ENCODE data around the gene SYT15B. TPM values are rescaled to one million over a fixed set of nuclear protein-coding genes. Genes with fewer than 3 reads are reported as not detected.
"Not testable (repeated sequence)": the region's sequence is repeated elsewhere in the genome, so short reads cannot be mapped to it uniquely, and the experiment has no call there.

The SYT15B gene
- total RNA-seq, 4 donors from 2014 or later, result 0.41 to 0.80 (median 0.64) TPM; not detected in 1

DNA sequence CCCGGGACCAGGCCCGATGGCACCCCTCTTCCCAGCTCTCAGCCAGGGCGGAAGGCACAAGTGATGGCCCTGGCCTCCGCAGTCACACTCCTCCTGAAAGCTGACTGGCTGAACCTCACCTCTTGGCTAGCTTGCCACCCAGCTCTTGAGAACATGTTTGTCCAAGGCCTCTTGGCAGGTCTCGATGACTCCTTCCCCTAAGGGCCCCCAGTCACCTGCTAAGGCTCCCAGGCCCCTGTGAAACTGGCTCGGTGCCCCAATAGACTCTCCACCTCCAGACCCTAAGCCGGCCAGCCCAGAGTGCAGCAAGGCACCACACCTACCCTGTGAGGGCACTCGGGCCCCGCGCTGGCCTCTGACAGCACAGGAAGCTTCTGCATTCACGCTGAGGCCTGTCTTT lies 4.5 kb downstream of the SYT15B start:
- H3K9me3 ChIP-seq; H3K4me1 ChIP-seq; DNase-seq; in situ Hi-C loops (cut with MboI; ENCODE audit: low pct_ligation_motif_present in 1 of 4, low pct_unique_long_range_greater_than_20kb in 1 of 4, low sequenced_read_pairs in 3 of 4); intact Hi-C loops (cut with DNase I; ENCODE audit: low total_unique reads); H3K27me3 ChIP-seq; H3K4me3 ChIP-seq; H3K27ac ChIP-seq; H3K36me3 ChIP-seq: not testable (repeated sequence)
- no CpG with 5 or more reads among the region's 11 CpGs for WGBS, 2 donors (ENCODE audit: low coverage in 1 of 2)

DNA sequence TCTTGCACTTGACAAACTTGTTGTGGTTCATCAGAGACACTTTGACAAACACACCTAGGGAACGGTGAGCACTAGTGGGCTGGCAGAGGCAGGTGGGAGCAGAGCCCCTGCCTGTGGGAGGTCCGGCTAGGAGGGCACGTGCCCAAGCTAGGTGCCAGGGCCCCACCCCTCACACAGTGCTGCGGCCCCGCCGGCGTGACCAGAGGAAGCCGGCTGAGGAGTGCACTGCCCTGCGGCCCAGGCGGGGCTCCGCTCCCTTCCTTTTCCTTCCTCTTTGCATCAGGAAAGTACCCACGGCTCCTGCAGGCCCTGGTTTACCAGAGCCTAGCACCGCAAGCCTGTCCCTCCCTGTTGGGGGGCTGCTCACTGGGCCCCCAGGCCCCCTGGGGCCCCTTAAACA lies 7.2 kb downstream of the SYT15B start:
- WGBS, 2 donors (ENCODE audit: low coverage in 1 of 2), result no CpG with 5 or more reads among the region's 13 CpGs
- H3K27ac ChIP-seq; intact Hi-C loops (cut with DNase I; ENCODE audit: low total_unique reads); H3K4me1 ChIP-seq; H3K27me3 ChIP-seq; H3K4me3 ChIP-seq; in situ Hi-C loops (cut with MboI; ENCODE audit: low pct_ligation_motif_present in 1 of 4, low pct_unique_long_range_greater_than_20kb in 1 of 4, low sequenced_read_pairs in 3 of 4); H3K36me3 ChIP-seq; DNase-seq; H3K9me3 ChIP-seq: not testable (repeated sequence)

DNA sequence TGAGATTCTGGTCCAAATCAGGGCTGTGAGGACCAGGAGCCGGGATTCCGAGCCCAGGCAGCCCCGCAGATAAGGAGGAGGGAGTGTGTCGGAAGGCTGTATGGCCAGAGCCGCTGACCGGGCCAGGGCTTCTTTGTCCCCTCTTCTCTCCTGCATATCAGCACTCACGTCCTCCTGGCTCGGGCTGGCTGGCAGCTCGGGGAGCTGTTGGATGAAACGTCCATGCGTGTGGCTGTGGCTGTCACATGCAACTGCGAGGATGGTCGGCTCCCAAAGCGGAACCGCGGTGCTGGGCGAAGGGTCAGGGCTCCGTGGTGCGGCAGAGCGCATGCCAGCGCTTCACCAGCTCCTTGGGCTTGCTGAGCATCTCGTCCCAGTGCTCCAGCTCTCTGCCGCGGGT lies 9.5 kb downstream of the SYT15B start:
- in situ Hi-C loops (cut with MboI; ENCODE audit: low pct_ligation_motif_present in 1 of 4, low pct_unique_long_range_greater_than_20kb in 1 of 4, low sequenced_read_pairs in 3 of 4), result not testable (repeated sequence)

DNA sequence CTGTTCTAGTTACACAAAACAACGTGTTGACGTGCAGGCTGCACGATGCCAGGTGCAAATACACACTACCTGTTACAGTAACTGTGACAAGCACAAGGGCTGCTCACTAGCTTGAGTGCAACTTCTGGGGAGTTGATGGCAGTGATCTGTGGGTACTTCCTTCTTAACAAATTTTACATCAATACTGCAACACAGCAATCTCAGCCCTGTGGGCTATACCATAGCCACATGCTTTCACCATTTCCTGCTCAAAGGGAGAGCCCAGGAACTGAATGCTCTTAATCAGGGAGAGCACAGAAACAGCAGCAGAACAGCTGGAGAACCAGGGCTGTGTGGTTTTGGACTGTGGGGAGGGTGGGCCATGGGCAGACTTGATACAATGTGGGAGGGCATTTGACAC lies 10.2 kb downstream of the SYT15B start:
- in situ Hi-C loops (cut with MboI; ENCODE audit: low pct_ligation_motif_present in 1 of 4, low pct_unique_long_range_greater_than_20kb in 1 of 4, low sequenced_read_pairs in 3 of 4); DNase-seq; H3K36me3 ChIP-seq; intact Hi-C loops (cut with DNase I; ENCODE audit: low total_unique reads); H3K9me3 ChIP-seq; H3K4me1 ChIP-seq; H3K27ac ChIP-seq; H3K4me3 ChIP-seq; H3K27me3 ChIP-seq: not testable (repeated sequence)
- no CpG with 5 or more reads among the region's 3 CpGs for WGBS, 2 donors (ENCODE audit: low coverage in 1 of 2)

More for the DNA sequence above, 9.5 kb downstream of the SYT15B start:
- H3K4me3 ChIP-seq; H3K4me1 ChIP-seq; intact Hi-C loops (cut with DNase I; ENCODE audit: low total_unique reads); DNase-seq; H3K36me3 ChIP-seq; H3K27me3 ChIP-seq; H3K9me3 ChIP-seq; H3K27ac ChIP-seq: not testable (repeated sequence)
- WGBS, 2 donors (ENCODE audit: low coverage in 1 of 2), result no CpG with 5 or more reads among the region's 24 CpGs

DNA sequence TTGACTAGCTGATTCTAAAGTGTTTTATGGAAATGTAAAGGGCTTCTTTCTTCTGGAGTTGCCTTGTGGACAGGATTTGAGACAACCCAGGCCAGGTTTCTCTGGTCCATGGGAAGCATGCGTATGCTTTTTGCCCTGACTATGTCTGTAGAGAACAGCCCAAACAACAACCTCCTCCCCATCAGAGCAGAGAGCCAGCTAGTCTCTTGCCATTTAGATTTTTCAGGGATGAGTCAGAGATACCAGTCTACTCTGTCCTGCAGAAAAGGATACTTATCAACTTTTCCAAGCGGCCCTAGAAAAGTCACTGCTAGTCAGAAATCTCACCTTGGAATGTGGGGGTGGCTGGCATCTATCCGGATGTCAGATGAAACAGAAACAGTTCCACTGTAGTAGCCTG lies 11.6 kb downstream of the SYT15B start:
- in situ Hi-C loops (cut with MboI; ENCODE audit: low pct_ligation_motif_present in 1 of 4, low pct_unique_long_range_greater_than_20kb in 1 of 4, low sequenced_read_pairs in 3 of 4); H3K4me1 ChIP-seq; H3K9me3 ChIP-seq; intact Hi-C loops (cut with DNase I; ENCODE audit: low total_unique reads); H3K27me3 ChIP-seq; H3K27ac ChIP-seq; H3K4me3 ChIP-seq; DNase-seq; H3K36me3 ChIP-seq: not testable (repeated sequence)
- WGBS, 2 donors (ENCODE audit: low coverage in 1 of 2), result no CpG with 5 or more reads among the region's 3 CpGs

DNA sequence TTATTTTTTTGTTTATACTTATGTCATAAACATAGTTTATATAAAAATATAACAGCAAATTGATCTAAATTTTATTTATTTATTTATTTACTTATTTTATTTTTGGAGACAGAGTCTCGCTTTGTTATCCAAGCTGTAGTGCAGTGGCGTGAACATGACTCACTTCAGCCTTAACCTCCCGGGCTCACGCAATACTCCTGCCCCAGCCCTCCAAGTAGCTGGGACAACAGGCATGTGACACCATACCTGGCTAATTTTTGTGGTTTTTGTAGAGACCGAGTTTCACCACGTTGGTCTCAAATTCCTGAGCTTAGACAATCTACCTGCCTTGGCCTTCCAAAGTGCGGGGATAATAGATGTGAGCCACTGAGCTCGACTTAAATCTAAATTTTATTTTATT lies 13.0 kb downstream of the SYT15B start:
- DNase-seq; H3K9me3 ChIP-seq; H3K27ac ChIP-seq; H3K4me1 ChIP-seq; H3K36me3 ChIP-seq; intact Hi-C loops (cut with DNase I; ENCODE audit: low total_unique reads); H3K4me3 ChIP-seq; in situ Hi-C loops (cut with MboI; ENCODE audit: low pct_ligation_motif_present in 1 of 4, low pct_unique_long_range_greater_than_20kb in 1 of 4, low sequenced_read_pairs in 3 of 4); H3K27me3 ChIP-seq: not testable (repeated sequence)
- no CpG with 5 or more reads among the region's 8 CpGs for WGBS, 2 donors (ENCODE audit: low coverage in 1 of 2)

DNA sequence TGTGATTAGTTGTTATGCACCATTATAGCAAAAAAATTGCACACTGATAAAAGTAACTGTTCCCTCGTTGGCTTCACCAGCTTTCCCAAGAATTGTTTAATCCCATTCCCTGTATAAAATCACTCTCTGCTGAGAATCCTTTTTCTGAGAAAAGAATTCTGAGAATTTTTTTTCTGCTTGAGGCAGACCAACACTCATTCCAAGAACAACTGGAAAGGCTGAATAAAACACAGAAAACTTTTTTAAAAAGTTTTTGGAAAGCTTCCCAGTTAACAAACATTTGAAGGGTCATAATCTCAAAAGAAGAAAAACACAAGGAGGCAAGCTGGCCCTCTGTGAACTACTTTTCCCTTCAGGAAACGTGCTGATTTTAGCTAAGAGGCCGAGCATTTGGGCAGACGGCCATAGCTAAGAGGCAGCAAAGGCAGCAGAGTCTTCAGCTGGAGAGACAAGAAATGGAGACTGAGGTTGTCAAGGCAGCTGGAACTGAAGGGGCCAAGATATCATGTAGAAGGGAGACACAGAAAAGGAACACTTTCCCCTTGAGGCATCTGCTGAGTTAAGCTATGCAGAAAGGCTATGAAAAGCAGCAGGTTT lies 16.5 kb downstream of the SYT15B start:
- H3K27ac ChIP-seq; H3K36me3 ChIP-seq; H3K9me3 ChIP-seq; H3K27me3 ChIP-seq; H3K4me3 ChIP-seq; in situ Hi-C loops (cut with MboI; ENCODE audit: low pct_ligation_motif_present in 1 of 4, low pct_unique_long_range_greater_than_20kb in 1 of 4, low sequenced_read_pairs in 3 of 4); DNase-seq; intact Hi-C loops (cut with DNase I; ENCODE audit: low total_unique reads); H3K4me1 ChIP-seq: not testable (repeated sequence)
- WGBS, 2 donors (ENCODE audit: low coverage in 1 of 2), result 50% methylated on average over 3 of the region's 4 CpGs; no CpG with 5 or more reads in 1 of the 2 donors

DNA sequence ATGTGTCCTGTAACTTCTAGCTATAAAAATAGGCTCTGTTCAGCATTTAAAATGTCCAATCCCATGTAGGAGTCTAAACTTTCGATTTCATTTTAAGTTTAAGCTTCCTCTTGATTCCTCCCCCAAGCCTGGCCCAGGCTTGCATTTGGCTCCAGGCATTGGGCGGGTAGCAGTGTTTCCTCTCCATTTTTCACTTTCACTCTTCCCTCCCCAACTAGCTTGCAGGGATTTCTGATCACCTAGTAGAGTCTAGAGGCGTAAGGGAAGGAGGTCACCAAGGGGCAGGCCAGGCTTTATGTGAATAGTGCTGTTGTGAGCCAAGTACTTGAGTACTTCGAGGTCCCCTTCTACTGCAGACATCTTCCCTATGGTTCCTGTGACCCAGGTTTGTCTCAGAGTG lies 18.5 kb downstream of the SYT15B start:
- H3K27ac ChIP-seq; H3K9me3 ChIP-seq; intact Hi-C loops (cut with DNase I; ENCODE audit: low total_unique reads); H3K27me3 ChIP-seq; H3K4me1 ChIP-seq; in situ Hi-C loops (cut with MboI; ENCODE audit: low pct_ligation_motif_present in 1 of 4, low pct_unique_long_range_greater_than_20kb in 1 of 4, low sequenced_read_pairs in 3 of 4); H3K4me3 ChIP-seq; DNase-seq; H3K36me3 ChIP-seq: not testable (repeated sequence)
- 0% methylated on average over 1 of the region's 4 CpGs; no CpG with 5 or more reads in 1 of the 2 donors for whole genome bisulfite sequencing, 2 donors (ENCODE audit: low coverage in 1 of 2)

DNA sequence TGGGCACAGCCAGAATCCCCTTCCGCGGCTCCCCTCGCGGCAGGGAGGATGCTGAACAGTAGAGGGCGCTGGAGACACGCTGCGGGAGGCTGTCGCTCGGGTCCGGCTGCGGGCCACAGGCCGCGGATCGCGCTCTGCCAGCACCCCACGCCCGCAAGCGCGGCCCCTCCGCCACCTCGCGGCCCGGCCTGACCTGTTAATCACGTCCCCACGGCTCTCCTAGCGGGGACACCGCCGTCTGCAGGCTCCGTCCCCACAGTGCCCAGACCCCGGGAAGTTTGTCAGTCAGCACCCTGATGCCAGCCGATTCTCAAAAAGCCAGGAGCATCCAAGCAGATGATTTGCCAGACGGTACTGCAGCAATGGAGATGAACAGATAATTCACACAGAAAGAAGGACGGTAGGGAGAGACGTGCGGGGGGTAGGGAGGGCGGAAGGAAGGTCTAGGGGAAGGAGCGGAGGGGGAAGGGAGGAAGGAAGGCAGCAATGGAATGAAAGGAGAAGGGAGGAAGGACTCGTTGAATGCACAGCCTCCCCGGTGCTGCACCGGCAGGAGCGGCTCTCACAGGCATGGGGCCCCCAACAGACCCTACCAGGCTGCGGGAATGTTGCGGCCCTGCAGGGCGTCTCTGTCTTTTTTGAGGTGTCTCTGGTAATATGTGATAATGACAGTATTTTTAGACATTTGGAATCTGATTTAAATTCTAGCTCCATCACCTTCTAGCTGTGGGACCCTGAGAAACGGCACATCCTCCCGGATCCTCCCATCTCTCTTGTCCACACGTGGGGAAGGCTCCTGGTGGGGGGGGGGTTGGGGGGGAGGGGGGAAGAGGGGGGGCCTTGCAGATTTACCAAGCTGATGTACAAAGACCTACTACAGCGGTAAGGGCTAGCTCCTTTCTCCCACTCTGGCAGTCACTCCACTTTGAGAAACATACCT lies 19.5 kb downstream of the SYT15B start:
- peak overlapping the region in 1 of 4 donors; percentile 27 for H3K4me3 ChIP-seq
- H3K4me1 ChIP-seq; intact Hi-C loops (cut with DNase I; ENCODE audit: low total_unique reads); H3K36me3 ChIP-seq; H3K27me3 ChIP-seq; H3K9me3 ChIP-seq; DNase-seq; in situ Hi-C loops (cut with MboI; ENCODE audit: low pct_ligation_motif_present in 1 of 4, low pct_unique_long_range_greater_than_20kb in 1 of 4, low sequenced_read_pairs in 3 of 4): not testable (repeated sequence)
- WGBS, 2 donors (ENCODE audit: low coverage in 1 of 2), result 12% methylated on average over 12 of the region's 48 CpGs; no CpG with 5 or more reads in 1 of the 2 donors
- peak overlapping the region in 1 of 4 donors; percentile 37 for H3K27ac ChIP-seq

DNA sequence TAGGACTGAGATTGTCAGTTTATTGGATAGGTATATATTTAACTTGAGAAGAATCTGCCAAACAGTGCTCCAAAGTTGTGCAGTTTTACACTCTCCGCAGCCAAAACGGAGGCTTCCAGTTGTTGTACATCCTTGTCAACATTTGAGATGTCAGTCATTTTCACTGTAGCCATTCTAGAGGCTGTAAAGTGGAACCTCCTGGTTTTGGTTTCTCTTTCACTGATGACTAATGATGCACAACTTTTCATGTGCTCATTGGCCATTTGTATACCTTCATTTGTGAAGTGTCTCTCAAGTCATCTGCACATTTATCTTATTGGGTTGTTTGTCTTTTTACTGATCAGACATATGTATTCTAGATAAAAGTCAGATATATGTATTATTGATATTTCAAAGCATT lies 22.5 kb downstream of the SYT15B start:
- intact Hi-C loops (cut with DNase I; ENCODE audit: low total_unique reads); H3K4me3 ChIP-seq; H3K36me3 ChIP-seq; DNase-seq; H3K9me3 ChIP-seq; H3K4me1 ChIP-seq; H3K27me3 ChIP-seq; in situ Hi-C loops (cut with MboI; ENCODE audit: low pct_ligation_motif_present in 1 of 4, low pct_unique_long_range_greater_than_20kb in 1 of 4, low sequenced_read_pairs in 3 of 4); H3K27ac ChIP-seq: not testable (repeated sequence)
- WGBS, 2 donors (ENCODE audit: low coverage in 1 of 2), result 23% methylated on average over 2 of the region's 2 CpGs; no CpG with 5 or more reads in 1 of the 2 donors

All from transverse colon (tissue), 4 donors.